Measurements from ENCODE around the gene ZDHHC9.

ZDHHC9 gene

GRCh38 chrX:129823522-129823921 lies 20.2 kb downstream of the ZDHHC9 start:
- DNase-seq (ENCODE audit: low read depth, low spot score), result no peak
- H3K27ac ChIP-seq, result no peak overlapping the region

- H3K27ac ChIP-seq, result no peak overlapping the region
Measured at GRCh38 chrX:129823115-129823514, 20.6 kb downstream of the ZDHHC9 start.

GRCh38 chrX:129818123-129818522 lies 25.6 kb downstream of the ZDHHC9 start:
- no peak overlapping the region for H3K27ac ChIP-seq
- no peak for DNase-seq (ENCODE audit: low read depth, low spot score)

More at GRCh38 chrX:129823115-129823514, 20.6 kb downstream of the ZDHHC9 start:
- no peak for DNase-seq (ENCODE audit: low read depth, low spot score)

- DNase-seq (ENCODE audit: low read depth, low spot score), result no peak
- H3K27ac ChIP-seq, result no peak overlapping the region
Measured at GRCh38 chrX:129813662-129814368, 29.9 kb downstream of the ZDHHC9 start.

GRCh38 chrX:129808829-129809796 lies 34.6 kb downstream of the ZDHHC9 start:
- no peak overlapping the region for H3K27ac ChIP-seq
- DNase-seq (ENCODE audit: low read depth, low spot score), result no peak

GRCh38 chrX:129808158-129808828 lies 35.4 kb downstream of the ZDHHC9 start:
- DNase-seq (ENCODE audit: low read depth, low spot score), result no peak

GRCh38 chrX:129804806-129805205 lies 38.9 kb downstream of the ZDHHC9 start:
- no peak overlapping the region for H3K27ac ChIP-seq
- DNase-seq (ENCODE audit: low read depth, low spot score), result no peak

More at GRCh38 chrX:129808158-129808828, 35.4 kb downstream of the ZDHHC9 start:
- H3K27ac ChIP-seq, result no peak overlapping the region

- no peak for DNase-seq (ENCODE audit: low read depth, low spot score)
Measured at GRCh38 chrX:129802863-129803262, 40.8 kb downstream of the ZDHHC9 start.

GRCh38 chrX:129800186-129800585 lies 43.5 kb downstream of the ZDHHC9 start:
- no peak for DNase-seq (ENCODE audit: low read depth, low spot score)
- H3K27ac ChIP-seq, result no peak overlapping the region

More at GRCh38 chrX:129802863-129803262, 40.8 kb downstream of the ZDHHC9 start:
- no peak overlapping the region for H3K27ac ChIP-seq

- no peak overlapping the region for H3K27ac ChIP-seq
- no peak for DNase-seq (ENCODE audit: low read depth, low spot score)
Measured at GRCh38 chrX:129798888-129799287, 44.8 kb downstream of the ZDHHC9 start.

- H3K27ac ChIP-seq, result no peak overlapping the region
- DNase-seq (ENCODE audit: low read depth, low spot score), result no peak
Measured at GRCh38 chrX:129798456-129798855, 45.2 kb downstream of the ZDHHC9 start.

GRCh38 chrX:129797251-129797906 lies 46.3 kb downstream of the ZDHHC9 start:
- no peak for DNase-seq (ENCODE audit: low read depth, low spot score)
- no peak overlapping the region for H3K27ac ChIP-seq

GRCh38 chrX:129795584-129795983 lies 48.1 kb downstream of the ZDHHC9 start:
- no peak overlapping the region for H3K27ac ChIP-seq
- no peak for DNase-seq (ENCODE audit: low read depth, low spot score)

GRCh38 chrX:129793604-129794191 lies 50.0 kb downstream of the ZDHHC9 start:
- no peak for DNase-seq (ENCODE audit: low read depth, low spot score)
- H3K27ac ChIP-seq, result no peak overlapping the region

- no peak overlapping the region for H3K27ac ChIP-seq
- no peak for DNase-seq (ENCODE audit: low read depth, low spot score)
Measured at GRCh38 chrX:129792586-129793291, 50.9 kb downstream of the ZDHHC9 start.

GRCh38 chrX:129791961-129792570 lies 51.6 kb downstream of the ZDHHC9 start:
- no peak overlapping the region for H3K27ac ChIP-seq

GRCh38 chrX:129791336-129791735 lies 52.4 kb downstream of the ZDHHC9 start:
- H3K27ac ChIP-seq, result no peak overlapping the region
- DNase-seq (ENCODE audit: low read depth, low spot score), result no peak

More at GRCh38 chrX:129791961-129792570, 51.6 kb downstream of the ZDHHC9 start:
- DNase-seq (ENCODE audit: low read depth, low spot score), result no peak

GRCh38 chrX:129790808-129791207 lies 52.9 kb downstream of the ZDHHC9 start:
- no peak for DNase-seq (ENCODE audit: low read depth, low spot score)
- H3K27ac ChIP-seq, result no peak overlapping the region

GRCh38 chrX:129790146-129790545 lies 53.5 kb downstream of the ZDHHC9 start:
- H3K27ac ChIP-seq, result no peak overlapping the region
- no peak for DNase-seq (ENCODE audit: low read depth, low spot score)
